Cardiac fibroblast (primary cell): Measurements from ENCODE around the gene SHISA6.
"Not testable (repeated sequence)": the region's sequence is repeated elsewhere in the genome, so short reads cannot be mapped to it uniquely, and the experiment has no call there.

ENCODE experiments used
- DNase-seq, 2 donors: peaks; one replicate each; pipeline versions ENCODE4 v3.0.0 to v3.0.0-alpha.2; 2010; ENCODE audit warnings: low read depth in 2 of 2
- H3K4me3 ChIP-seq, 2 donors: replicated peaks in 1 of 2; 1 replicate in 1 of 2; 2 replicates in 1 of 2; pipeline ENCODE4 v1.5.1; 2011; ENCODE audit warnings: low read depth in 2 of 2, low read length in 2 of 2, mild to moderate bottlenecking in 2 of 2, moderate library complexity in 1 of 2
- TF ChIP-seq, protein P1 (sequence below): IDR thresholded peaks from one replicate; pipeline ENCODE4 v1.5.1; 2011; ENCODE audit warnings: low read depth, mild to moderate bottlenecking, low read length, inconsistent platforms

Gene SHISA6

DNA sequence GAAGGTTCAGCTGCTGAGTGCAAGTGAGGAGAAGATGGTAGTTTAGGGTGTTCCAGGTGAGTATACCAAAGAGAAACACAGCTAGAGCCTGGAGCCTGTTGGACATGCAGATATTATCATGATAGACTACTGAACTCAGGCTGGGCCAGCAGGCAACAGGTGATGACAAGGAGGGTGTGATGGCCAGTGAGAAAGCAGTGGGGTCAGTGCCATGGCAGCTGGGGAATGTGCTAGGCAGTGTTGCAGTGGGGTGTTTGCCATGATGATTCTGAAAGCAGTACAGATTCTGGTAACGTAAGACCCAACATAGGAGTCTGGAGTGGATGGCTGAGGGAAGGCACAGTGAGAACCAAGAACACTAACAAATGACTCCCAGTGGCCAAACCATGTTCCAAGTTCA is 57.4 kb downstream of the SHISA6 start:
- H3K4me3 ChIP-seq: no peak overlapping the region
- TF ChIP-seq, protein P1, sequence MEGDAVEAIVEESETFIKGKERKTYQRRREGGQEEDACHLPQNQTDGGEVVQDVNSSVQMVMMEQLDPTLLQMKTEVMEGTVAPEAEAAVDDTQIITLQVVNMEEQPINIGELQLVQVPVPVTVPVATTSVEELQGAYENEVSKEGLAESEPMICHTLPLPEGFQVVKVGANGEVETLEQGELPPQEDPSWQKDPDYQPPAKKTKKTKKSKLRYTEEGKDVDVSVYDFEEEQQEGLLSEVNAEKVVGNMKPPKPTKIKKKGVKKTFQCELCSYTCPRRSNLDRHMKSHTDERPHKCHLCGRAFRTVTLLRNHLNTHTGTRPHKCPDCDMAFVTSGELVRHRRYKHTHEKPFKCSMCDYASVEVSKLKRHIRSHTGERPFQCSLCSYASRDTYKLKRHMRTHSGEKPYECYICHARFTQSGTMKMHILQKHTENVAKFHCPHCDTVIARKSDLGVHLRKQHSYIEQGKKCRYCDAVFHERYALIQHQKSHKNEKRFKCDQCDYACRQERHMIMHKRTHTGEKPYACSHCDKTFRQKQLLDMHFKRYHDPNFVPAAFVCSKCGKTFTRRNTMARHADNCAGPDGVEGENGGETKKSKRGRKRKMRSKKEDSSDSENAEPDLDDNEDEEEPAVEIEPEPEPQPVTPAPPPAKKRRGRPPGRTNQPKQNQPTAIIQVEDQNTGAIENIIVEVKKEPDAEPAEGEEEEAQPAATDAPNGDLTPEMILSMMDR: no peak
- DNase-seq: no peak

- H3K4me3 ChIP-seq: no peak overlapping the region
- no peak for DNase-seq
- TF ChIP-seq, protein P1: no peak
These were observed 59.2 kb downstream of the SHISA6 start for GRCh38 chr17:11300201-11300600.

- DNase-seq: no peak
- no peak overlapping the region for H3K4me3 ChIP-seq
- TF ChIP-seq, protein P1: no peak
These were observed 59.7 kb downstream of the SHISA6 start for GRCh38 chr17:11300738-11301137.

- not testable (repeated sequence) for DNase-seq
These were observed 60.9 kb downstream of the SHISA6 start for GRCh38 chr17:11301874-11302273.

DNA sequence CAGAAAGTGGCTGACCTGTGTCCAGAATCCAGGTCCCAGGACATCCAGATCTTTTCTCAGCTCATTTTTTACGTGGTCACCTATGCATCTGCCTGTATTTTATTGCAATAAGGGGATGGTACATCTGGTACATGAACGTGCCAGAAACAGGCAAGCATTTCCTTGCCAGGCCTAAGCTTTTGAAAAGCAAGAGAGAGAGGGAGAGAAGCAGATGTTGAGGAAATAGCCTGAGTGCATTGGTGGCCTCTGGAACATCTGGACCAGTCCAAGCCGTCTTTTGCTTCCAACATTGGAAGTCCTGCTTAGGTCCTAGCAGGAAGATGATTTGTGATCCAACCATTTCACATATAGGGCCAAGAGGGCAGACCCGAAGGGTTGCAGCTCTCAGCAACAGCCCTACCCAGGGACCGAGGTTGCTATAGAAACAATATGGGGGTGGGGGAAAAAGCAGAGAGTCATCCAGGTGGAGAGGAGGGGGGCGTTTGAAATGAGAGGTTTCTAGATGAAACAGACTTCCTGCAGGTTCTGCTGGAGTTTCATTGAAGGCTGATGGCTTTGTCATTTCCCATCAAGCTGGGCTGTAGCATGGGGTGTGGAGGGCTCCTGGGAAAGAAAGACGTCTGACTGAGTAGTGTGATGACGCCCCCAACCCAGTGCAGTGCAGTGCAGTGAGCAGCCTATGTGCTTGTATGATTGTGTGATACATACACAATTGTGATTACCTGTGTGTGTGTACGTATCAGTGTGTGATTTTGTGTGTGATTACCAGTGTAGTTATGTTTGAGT is 61.6 kb downstream of the SHISA6 start:
- no peak overlapping the region for H3K4me3 ChIP-seq
- DNase-seq: no peak
- TF ChIP-seq, protein P1: no peak

More at GRCh38 chr17:11301874-11302273, 60.9 kb downstream of the SHISA6 start:
- not testable (repeated sequence) for H3K4me3 ChIP-seq

GRCh38 chr17:11303773-11304394 is 62.9 kb downstream of the SHISA6 start:
- TF ChIP-seq, protein P1: no peak
- DNase-seq: no peak
- no peak overlapping the region for H3K4me3 ChIP-seq

DNA sequence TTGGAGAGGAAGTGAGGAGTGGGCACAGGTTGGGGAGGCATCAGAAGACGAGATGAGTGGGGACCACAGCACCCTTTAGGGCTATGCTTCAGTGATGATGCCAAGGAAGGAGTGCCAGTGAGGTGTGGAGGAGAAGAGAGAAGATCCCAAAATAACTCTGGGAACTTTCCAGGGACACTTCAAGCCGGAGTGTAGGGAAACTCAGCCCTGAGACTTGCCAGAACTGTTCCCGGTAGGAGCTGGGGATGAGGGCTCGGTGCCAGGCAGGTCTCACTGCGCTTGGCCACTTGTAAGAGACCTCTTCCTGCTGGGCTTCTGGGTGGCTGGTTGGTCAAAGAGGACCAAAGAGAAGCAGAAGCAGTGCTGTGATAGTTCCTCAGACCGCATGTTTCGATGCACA is 63.6 kb downstream of the SHISA6 start:
- no peak for DNase-seq
- TF ChIP-seq, protein P1: no peak
- H3K4me3 ChIP-seq: no peak overlapping the region
